Measurements from ENCODE around the gene REEP2. TPM values are rescaled to one million over a fixed set of nuclear protein-coding genes. Genes with fewer than 3 reads are reported as not detected.
"Not testable (repeated sequence)": the region's sequence is repeated elsewhere in the genome, so short reads cannot be mapped to it uniquely, and the experiment has no call there.

Gene REEP2
- total and polyA plus RNA-seq, 11 donors = 1.6 to 11.2 (median 5.4) TPM

GRCh38 chr5:138470322-138471051, 31.6 kb downstream of the REEP2 start:
- no peak overlapping the region for H3K4me3 ChIP-seq
- H3K9me3 ChIP-seq = no peaks in the 10 kb centered on the region
- 73 to 81% (median 79%) methylated on average over 3 of the region's 3 CpGs for WGBS, 4 donors
- peaks cover 0 to 25% (median 16%) of the 10 kb centered on the region in 9 donors for H3K36me3 ChIP-seq
- TF ChIP-seq POLR2A (IDR thresholded peaks at IDR 0.05) = no peak
- TF ChIP-seq, protein P1, sequence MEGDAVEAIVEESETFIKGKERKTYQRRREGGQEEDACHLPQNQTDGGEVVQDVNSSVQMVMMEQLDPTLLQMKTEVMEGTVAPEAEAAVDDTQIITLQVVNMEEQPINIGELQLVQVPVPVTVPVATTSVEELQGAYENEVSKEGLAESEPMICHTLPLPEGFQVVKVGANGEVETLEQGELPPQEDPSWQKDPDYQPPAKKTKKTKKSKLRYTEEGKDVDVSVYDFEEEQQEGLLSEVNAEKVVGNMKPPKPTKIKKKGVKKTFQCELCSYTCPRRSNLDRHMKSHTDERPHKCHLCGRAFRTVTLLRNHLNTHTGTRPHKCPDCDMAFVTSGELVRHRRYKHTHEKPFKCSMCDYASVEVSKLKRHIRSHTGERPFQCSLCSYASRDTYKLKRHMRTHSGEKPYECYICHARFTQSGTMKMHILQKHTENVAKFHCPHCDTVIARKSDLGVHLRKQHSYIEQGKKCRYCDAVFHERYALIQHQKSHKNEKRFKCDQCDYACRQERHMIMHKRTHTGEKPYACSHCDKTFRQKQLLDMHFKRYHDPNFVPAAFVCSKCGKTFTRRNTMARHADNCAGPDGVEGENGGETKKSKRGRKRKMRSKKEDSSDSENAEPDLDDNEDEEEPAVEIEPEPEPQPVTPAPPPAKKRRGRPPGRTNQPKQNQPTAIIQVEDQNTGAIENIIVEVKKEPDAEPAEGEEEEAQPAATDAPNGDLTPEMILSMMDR (IDR thresholded peaks at IDR 0.05) = no peak
- H3K4me1 ChIP-seq = peaks cover 0 to 29% (median 19%) of the 10 kb centered on the region in 12 donors
- ATAC-seq (peak in 2 of 4 donors; percentile 13 to 33), DNase-seq (no peak)
- H3K27ac ChIP-seq = no peak overlapping the region
- intact Hi-C loops (cut with DNase I) = no loop called here
- H3K27me3 ChIP-seq = no peaks in the 10 kb centered on the region

- no peak overlapping the region for H3K27ac ChIP-seq
- H3K27me3 ChIP-seq = no peaks in the 10 kb centered on the region
- 86 to 92% (median 90%) methylated on average over 2 of the region's 2 CpGs for WGBS, 4 donors
- ATAC-seq (no peak), DNase-seq (no peak)
- H3K4me1 ChIP-seq = peaks cover 0 to 25% (median 16%) of the 10 kb centered on the region in 12 donors
- TF ChIP-seq, protein P1 (IDR thresholded peaks at IDR 0.05) = no peak
- no peak for TF ChIP-seq POLR2A (IDR thresholded peaks at IDR 0.05)
- no peak overlapping the region for H3K4me3 ChIP-seq
- intact Hi-C loops (cut with DNase I) = no loop called here
- peaks cover 0 to 25% (median 16%) of the 10 kb centered on the region in 9 donors for H3K36me3 ChIP-seq
- no peaks in the 10 kb centered on the region for H3K9me3 ChIP-seq
Observed at GRCh38 chr5:138471052-138471361, 32.1 kb downstream of the REEP2 start.

- H3K27ac ChIP-seq = no peak overlapping the region
- peaks cover 0 to 12% (median 4%) of the 10 kb centered on the region in 12 donors for H3K4me1 ChIP-seq
- 59 to 70% (median 61%) methylated on average over 6 of the region's 6 CpGs for WGBS, 4 donors
- H3K27me3 ChIP-seq = no peaks in the 10 kb centered on the region
- H3K9me3 ChIP-seq = no peaks in the 10 kb centered on the region
- no peak overlapping the region for H3K4me3 ChIP-seq
- TF ChIP-seq, protein P1 (IDR thresholded peaks at IDR 0.05) = no peak
- TF ChIP-seq POLR2A (IDR thresholded peaks at IDR 0.05) = no peak
- DNase-seq (no peak), ATAC-seq (no peak)
- intact Hi-C loops (cut with DNase I) = no loop called here
- H3K36me3 ChIP-seq = peaks cover 0 to 17% (median 10%) of the 10 kb centered on the region in 9 donors
Observed at GRCh38 chr5:138472353-138472752, 33.5 kb downstream of the REEP2 start.

DNA sequence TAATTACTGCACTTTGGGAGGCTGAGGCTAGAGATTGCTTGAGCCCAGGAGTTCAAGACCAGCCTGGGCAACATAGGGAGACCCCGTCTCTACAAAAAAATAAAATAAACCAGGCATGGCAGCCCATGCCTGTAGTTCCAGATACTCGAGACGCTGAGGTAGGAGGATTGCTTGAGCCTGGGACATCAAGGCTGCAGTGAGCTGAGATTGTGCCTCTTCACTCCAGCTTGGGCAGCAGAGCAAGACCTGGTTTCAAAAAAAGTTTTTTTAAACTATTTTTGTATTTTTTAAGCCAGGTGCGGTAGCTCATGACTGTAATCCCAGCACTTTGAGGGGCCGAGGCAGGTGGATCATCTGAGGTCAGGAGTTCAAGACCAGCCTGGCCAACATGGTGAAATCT, 34.3 kb downstream of the REEP2 start:
- ATAC-seq; H3K9me3 ChIP-seq; H3K4me1 ChIP-seq; intact Hi-C loops (cut with DNase I); DNase-seq; H3K27me3 ChIP-seq; H3K36me3 ChIP-seq; H3K27ac ChIP-seq; H3K4me3 ChIP-seq: not testable (repeated sequence)
- WGBS, 4 donors = 91 to 94% (median 94%) methylated on average over 5 of the region's 5 CpGs

DNA sequence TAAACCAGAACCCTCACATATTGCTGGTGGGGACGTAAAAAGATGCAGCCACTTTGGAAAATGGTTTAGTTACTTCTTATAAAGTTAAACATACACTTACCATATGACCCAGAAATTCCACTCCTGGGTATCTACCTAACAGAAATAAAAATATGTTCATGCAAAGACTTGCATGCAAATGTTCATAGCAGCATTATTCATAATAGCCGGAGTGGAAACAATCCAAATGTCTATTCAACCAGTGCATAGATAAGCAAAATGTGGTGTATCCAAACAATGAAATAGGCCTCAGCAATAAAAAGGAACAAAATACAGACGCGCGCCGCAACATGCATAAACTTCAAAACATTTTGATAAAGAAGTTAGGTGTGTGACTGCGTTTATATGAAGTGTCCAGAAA, 38.1 kb downstream of the REEP2 start:
- Histone ChIP-seq H3K4me3 (no peak overlapping the region), H3K4me1 (no peaks in the 10 kb centered on the region), H3K27ac (no peak overlapping the region), H3K36me3 (no peaks in the 10 kb centered on the region), H3K27me3 (no peaks in the 10 kb centered on the region), H3K9me3 (no peaks in the 10 kb centered on the region)
- intact Hi-C loops (cut with DNase I) = no loop called here
- ATAC-seq = no peak
- DNase-seq = no peak
- 89 to 95% (median 92%) methylated on average over 7 of the region's 7 CpGs for WGBS, 4 donors
- TF ChIP-seq, protein P1 (IDR thresholded peaks at IDR 0.05) = no peak
- TF ChIP-seq POLR2A (IDR thresholded peaks at IDR 0.05) = no peak

Measured in heart left ventricle (tissue), 16 donors.